ENCODE results near the gene KCNK16. TPM values are rescaled to one million over a fixed set of nuclear protein-coding genes. Genes with fewer than 3 reads are reported as not detected.
"Not testable (repeated sequence)": the region's sequence is repeated elsewhere in the genome, so short reads cannot be mapped to it uniquely, and the experiment has no call there.

Gene KCNK16
- polyA plus RNA-seq, 1 donor: not detected

GRCh38 chr6:39309942-39310531 lies 12.5 kb downstream of the KCNK16 start:
- DNase-seq (ENCODE audit: low read depth): no peak

DNA sequence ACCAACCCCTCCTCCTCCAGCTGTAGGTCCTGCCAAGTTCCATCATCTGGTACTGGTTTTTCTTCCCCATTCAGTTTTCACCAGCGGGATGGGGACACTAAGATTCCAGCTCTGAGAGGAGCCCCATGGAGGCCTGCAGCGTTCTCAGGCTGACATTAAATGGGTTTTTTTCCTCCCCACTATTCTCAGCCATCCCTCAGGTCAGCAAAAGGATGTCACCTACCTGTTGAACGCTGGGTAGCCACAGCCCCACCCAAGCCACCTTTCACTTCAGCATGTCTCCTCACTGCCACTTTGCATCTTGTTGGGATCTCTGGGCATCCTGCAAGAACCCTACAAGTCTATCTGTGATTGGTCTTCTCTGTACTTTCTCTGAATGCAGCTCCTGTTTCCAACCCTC lies 15.0 kb downstream of the KCNK16 start:
- no peak for DNase-seq (ENCODE audit: low read depth)

- DNase-seq (ENCODE audit: low read depth): no peak
Measured at GRCh38 chr6:39304951-39305350, 17.6 kb downstream of the KCNK16 start.

DNA sequence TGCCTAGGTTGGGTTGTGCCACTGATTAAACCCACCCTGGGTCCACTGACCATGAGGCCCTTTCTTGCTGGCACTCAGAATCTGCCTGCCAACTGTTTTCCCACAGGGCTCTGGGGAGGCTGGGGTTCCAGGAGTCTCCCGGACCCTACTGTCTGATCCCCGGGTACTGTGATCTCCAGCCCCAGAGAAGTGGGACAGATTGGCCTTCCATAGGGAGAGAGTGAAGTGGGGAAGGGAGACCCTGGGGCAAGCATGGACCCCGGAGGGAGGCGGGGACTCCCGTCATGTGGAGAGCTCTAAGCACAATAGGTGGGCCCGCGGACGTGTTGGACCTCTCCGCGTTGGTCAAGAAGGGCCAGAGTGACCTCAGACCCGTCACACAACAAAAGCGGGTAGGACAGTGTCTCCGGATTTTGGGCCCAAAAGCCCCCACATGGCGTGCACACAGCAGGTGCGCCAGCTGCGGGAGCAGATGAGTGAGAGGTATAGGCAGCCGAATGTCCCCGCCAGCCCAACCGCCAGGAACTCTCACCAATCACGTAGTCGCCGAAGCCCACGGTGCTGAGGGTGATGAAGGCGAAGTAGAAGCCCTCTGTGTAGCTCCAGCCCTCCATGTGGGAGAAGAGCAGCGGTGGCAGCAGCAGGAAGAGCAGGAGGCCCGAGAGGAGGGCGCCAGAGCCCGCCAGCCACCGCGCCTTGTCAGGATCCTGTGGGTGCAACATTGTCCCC lies 18.9 kb downstream of the KCNK16 start:
- no peak for DNase-seq (ENCODE audit: low read depth)

- no peak for DNase-seq (ENCODE audit: low read depth)
Measured at GRCh38 chr6:39302669-39303424, 19.7 kb downstream of the KCNK16 start.

DNA sequence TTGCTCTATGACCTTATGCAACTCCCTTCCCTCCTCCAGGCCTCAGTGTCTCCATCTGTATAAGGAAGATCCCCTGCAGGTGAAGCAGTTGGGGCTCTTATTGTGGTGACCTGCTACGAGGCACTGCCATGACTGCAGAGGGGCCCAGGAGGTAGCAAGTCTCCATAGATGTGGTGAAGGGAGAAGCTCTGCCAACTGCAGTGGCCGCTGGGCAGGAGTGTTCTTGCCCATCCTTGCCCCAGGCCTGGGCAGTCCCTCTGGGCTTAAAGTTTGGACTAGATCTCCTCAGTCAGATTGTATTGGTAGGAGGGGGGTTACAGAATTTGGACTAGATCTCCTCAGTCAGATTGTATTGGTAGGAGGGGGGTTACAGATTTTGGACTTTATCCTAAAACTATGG lies 20.5 kb downstream of the KCNK16 start:
- DNase-seq (ENCODE audit: low read depth): no peak

GRCh38 chr6:39301606-39302005 lies 20.9 kb downstream of the KCNK16 start:
- no peak for DNase-seq (ENCODE audit: low read depth)

DNA sequence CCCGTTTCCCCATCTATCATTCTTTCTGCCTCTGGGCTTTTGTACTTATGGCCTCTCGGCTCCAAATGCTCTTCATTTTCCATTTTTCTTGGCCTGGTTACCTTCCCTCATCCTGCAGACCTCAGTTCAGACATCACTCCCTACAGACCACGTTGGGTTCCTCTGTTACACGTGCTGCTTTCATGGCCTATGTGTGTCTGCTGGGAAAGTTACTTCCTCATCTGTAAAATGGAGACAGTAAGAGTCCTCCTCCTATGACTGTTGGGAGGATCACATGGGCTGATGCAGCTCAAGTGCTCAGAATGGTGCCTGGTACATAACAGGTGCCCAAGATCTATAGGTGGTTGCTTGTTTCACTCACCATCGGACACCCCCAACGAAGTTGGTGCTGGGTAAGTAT lies 21.8 kb downstream of the KCNK16 start:
- no peak for DNase-seq (ENCODE audit: low read depth)

DNA sequence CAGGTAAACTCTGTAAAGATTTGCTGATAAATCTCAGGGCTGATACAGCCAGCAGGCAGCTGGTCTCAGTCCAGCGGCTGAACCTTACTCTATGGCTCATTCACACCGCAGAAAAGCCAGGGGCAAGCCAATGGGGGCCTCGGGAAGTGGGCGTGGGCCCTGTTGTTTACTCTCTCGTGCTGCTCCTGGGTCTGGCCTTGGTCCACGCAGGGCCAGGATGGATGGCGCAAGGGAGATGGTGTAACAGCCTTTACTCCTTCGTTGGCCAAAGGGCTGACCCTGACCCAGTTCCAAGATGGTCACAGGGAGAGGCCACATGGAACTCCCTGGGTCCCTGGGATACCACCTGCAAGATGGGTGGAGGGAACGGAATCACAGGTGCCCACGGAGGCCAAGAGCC lies 24.4 kb downstream of the KCNK16 start:
- no peak for DNase-seq (ENCODE audit: low read depth)

GRCh38 chr6:39296745-39297640 lies 25.5 kb downstream of the KCNK16 start:
- no peak for DNase-seq (ENCODE audit: low read depth)

- no peak for DNase-seq (ENCODE audit: low read depth)
Measured at GRCh38 chr6:39295611-39296011, 26.9 kb downstream of the KCNK16 start.

DNA sequence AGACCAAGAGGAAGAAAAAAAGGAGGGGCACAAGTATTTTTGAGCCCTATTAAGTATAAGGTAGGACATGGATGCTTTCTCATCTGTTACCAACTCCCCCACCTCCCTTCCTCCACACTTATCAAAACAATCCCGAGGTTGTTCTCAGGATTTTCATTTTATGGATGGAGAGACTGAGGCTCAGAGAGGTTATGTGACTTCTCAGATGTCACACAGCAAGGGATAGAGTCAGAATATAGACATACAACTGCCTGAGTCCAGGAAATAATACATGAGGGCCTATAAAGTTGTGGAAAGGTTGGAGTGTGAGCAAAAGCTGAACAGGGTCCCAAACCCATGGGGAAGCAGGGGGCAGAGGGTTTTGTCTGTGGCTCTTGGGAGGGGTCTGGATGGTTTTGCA lies 27.6 kb downstream of the KCNK16 start:
- no peak for DNase-seq (ENCODE audit: low read depth)

GRCh38 chr6:39294133-39294532 lies 28.4 kb downstream of the KCNK16 start:
- no peak for DNase-seq (ENCODE audit: low read depth)

DNA sequence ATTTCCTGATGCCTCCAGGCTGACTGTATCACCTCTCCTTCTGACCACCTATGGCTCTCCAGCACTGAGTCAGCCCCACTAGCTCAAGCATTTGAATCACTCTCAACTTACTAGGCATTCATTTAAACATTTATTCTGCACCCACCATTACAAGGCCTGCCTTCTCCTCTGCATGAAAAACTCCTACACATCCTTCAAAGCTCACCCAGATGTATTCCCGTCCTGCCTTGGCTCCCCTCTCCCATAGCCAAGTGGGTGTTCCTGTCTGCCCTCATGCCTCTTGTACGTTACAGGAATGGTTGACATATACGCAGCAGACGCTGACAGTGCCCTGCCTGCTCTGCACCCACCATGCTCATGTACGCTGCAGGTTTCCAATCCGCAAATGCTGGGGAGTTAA lies 29.9 kb downstream of the KCNK16 start:
- no peak for DNase-seq (ENCODE audit: low read depth)

GRCh38 chr6:39289490-39289889 lies 33.0 kb downstream of the KCNK16 start:
- no peak for DNase-seq (ENCODE audit: low read depth)

DNA sequence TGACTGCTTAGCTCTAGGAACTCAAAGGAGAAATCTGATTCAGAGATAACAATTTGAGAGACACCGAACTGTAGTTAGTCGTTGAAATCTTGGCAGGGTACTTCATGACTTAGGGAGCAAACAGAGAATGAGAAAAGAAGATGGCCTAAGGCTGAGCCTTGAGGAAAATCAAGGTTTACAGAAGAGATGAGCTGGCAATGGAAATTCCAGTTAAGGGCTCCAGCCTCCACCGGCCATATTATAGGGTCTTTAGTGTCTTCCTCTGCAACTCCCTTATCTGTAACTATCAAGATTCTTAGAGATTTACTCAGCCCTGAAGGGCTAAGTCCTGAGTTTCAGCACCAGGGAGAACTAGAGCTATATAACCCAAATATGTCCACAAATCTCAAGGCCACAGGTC lies 34.9 kb downstream of the KCNK16 start:
- no peak for DNase-seq (ENCODE audit: low read depth)

DNA sequence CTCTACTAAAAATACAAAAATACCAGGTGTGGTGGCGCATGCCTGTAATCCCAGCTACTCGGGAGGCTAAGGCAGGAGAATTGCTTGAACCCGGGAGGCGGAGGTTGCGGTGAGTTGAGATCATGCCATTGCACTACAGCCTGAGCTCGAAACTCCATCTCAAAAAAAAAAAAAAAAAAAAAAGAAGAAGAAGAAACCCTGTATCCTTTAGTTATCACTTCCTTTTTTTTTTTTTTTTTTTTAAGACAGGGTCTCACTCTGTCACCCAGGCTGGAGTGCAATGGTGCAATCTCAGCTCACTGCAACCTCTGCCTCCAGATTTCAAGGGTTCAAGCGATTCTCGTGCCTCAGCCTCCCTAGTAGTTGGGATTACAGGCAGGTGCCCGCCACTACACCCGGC lies 35.9 kb downstream of the KCNK16 start:
- not testable (repeated sequence) for DNase-seq (ENCODE audit: low read depth)

DNA sequence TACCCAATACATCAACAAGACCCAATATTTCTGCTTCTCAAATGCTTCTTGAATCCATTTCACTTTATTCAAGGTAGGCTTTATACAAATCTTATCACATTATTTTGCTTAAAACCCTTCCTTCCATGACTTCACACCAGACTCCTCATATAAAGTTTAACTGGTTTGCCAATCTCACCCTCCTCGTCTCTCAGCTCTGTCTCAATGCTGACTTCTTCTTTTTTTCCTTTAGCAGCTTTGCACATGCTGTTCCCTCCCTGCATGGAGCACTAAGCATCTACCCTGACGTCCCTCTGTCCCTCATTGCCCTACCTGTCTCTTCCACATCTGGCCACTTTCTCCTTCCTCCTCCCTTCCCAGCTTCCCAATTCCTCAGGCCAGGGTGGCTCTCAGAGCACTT lies 39.7 kb downstream of the KCNK16 start:
- no peak for DNase-seq (ENCODE audit: low read depth)

GRCh38 chr6:39281312-39281980 lies 41.1 kb downstream of the KCNK16 start:
- DNase-seq (ENCODE audit: low read depth): no peak

- no peak for DNase-seq (ENCODE audit: low read depth)
Measured at GRCh38 chr6:39280247-39280731, 42.2 kb downstream of the KCNK16 start.

DNA sequence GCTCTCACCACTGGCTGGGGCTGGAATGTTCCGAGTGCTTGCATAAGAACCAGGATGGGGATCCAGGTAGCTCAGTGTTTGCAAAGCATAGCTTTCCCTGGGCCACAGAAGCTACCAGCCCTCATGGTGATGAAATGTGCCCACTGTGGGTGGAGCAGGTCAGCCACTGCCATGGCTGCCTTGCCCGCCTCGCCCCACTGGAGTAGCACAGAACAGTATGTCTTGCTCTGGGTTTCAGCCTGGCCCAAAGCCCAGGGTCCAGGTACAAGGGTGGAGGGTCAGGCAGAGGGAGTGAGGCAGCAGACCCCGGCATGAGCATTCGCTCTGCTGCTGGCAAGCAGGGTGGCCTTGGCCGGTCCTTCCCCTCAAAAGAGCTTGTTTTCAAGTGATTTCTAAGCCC lies 43.0 kb downstream of the KCNK16 start:
- no peak for DNase-seq (ENCODE audit: low read depth)

Data from forelimb muscle (tissue), 1 donor.